ENCODE results near the gene DPH1. TPM values are rescaled to one million over a fixed set of nuclear protein-coding genes. Genes with fewer than 3 reads are reported as not detected.
"Not testable (repeated sequence)": the region's sequence is repeated elsewhere in the genome, so short reads cannot be mapped to it uniquely, and the experiment has no call there.

The DPH1 gene
- polyA plus RNA-seq, 3 donors = 34.9 to 36.0 (median 35.9) TPM

- DNase-seq (ENCODE audit: low read depth in 3 of 3, low spot score in 2 of 3) = no peak
These were observed 25.5 kb upstream of the DPH1 start for GRCh38 chr17:2004435-2004952.

GRCh38 chr17:2008332-2009126 is 21.4 kb upstream of the DPH1 start:
- no peak for DNase-seq (ENCODE audit: low read depth in 3 of 3, low spot score in 2 of 3)

- DNase-seq (ENCODE audit: low read depth in 3 of 3, low spot score in 2 of 3) = no peak
These were observed 20.2 kb upstream of the DPH1 start for GRCh38 chr17:2009737-2010136.

- no peak for DNase-seq (ENCODE audit: low read depth in 3 of 3, low spot score in 2 of 3)
These were observed 18.3 kb upstream of the DPH1 start for GRCh38 chr17:2011411-2012371.

GRCh38 chr17:2012499-2012898 is 17.5 kb upstream of the DPH1 start:
- no peak for DNase-seq (ENCODE audit: low read depth in 3 of 3, low spot score in 2 of 3)

GRCh38 chr17:2013220-2013993 is 16.5 kb upstream of the DPH1 start:
- DNase-seq (ENCODE audit: low read depth in 3 of 3, low spot score in 2 of 3) = not testable (repeated sequence)

GRCh38 chr17:2013994-2014317 is 16.0 kb upstream of the DPH1 start:
- no peak for DNase-seq (ENCODE audit: low read depth in 3 of 3, low spot score in 2 of 3)

GRCh38 chr17:2015314-2015713 is 14.6 kb upstream of the DPH1 start:
- DNase-seq (ENCODE audit: low read depth in 3 of 3, low spot score in 2 of 3) = no peak

- DNase-seq (ENCODE audit: low read depth in 3 of 3, low spot score in 2 of 3) = no peak
These were observed 13.5 kb upstream of the DPH1 start for GRCh38 chr17:2016494-2016893.

- no peak for DNase-seq (ENCODE audit: low read depth in 3 of 3, low spot score in 2 of 3)
These were observed 12.5 kb upstream of the DPH1 start for GRCh38 chr17:2017274-2017941.

- DNase-seq (ENCODE audit: low read depth in 3 of 3, low spot score in 2 of 3) = no peak
These were observed 11.0 kb upstream of the DPH1 start for GRCh38 chr17:2018716-2019510.

GRCh38 chr17:2019723-2020122 is 10.2 kb upstream of the DPH1 start:
- DNase-seq (ENCODE audit: low read depth in 3 of 3, low spot score in 2 of 3) = no peak

GRCh38 chr17:2020721-2021120 is 9.2 kb upstream of the DPH1 start:
- DNase-seq (ENCODE audit: low read depth in 3 of 3, low spot score in 2 of 3) = no peak

GRCh38 chr17:2022647-2023240 is 7.2 kb upstream of the DPH1 start:
- no peak for DNase-seq (ENCODE audit: low read depth in 3 of 3, low spot score in 2 of 3)

GRCh38 chr17:2023256-2023655 is 6.7 kb upstream of the DPH1 start:
- no peak for DNase-seq (ENCODE audit: low read depth in 3 of 3, low spot score in 2 of 3)

- DNase-seq (ENCODE audit: low read depth in 3 of 3, low spot score in 2 of 3) = no peak
These were observed 6.0 kb upstream of the DPH1 start for GRCh38 chr17:2023692-2024571.

- DNase-seq (ENCODE audit: low read depth in 3 of 3, low spot score in 2 of 3) = no peak
These were observed 5.3 kb upstream of the DPH1 start for GRCh38 chr17:2024572-2025219.

- no peak for DNase-seq (ENCODE audit: low read depth in 3 of 3, low spot score in 2 of 3)
These were observed 4.7 kb upstream of the DPH1 start, which contains the start of gene RTN4RL1 for GRCh38 chr17:2025220-2025621. TSS of gene RTN4RL1 (minus strand) at chr17:2025334. CDS start at chr17:2024865, 469 bp downstream.
